ENCODE results near the gene TRRAP.
"Not testable (repeated sequence)": the region's sequence is repeated elsewhere in the genome, so short reads cannot be mapped to it uniquely, and the experiment has no call there.

Gene TRRAP

GRCh38 chr7:99030457-99030856, 152.1 kb downstream of the TRRAP start:
- DNase-seq (ENCODE audit: low read depth), result no peak

DNA sequence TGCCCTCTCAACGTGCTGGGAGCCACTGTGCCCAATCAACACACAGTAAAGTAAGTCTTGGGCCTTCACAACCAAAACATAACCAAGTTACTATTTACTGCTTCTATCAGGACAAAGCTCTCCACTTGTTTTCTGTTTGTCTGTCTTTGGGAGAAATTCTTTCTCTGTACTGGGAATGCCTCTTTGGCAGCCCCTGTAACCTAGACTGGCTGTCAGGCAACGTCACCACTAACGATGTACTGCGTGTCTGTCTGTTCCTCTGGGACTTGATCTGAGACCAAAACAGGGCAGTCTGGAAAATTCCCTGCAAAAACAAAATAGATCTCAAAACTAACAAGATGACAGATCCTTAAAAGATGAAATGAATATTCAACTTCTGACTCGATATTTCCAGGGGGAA, 152.6 kb downstream of the TRRAP start:
- DNase-seq (ENCODE audit: low read depth), result no peak

DNA sequence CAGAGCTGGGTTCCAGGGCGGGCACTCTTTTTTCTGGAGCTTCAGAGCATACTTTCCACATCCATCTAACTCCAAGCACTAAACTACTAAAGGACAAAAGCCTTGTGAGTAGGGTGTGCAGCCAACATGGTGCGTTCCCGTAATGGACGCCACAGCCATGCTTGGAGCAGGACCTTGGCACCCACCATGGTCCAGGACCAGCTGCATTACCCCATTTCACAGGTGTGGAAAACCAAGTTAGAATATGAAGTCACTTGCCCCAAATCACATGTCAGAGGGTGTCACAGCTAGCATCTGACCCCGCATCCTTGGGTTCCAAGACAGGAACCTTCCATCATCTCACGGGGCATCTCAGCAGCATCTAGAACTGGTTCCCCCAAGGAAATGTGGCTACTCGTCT, 153.2 kb downstream of the TRRAP start:
- DNase-seq (ENCODE audit: low read depth), result no peak

DNA sequence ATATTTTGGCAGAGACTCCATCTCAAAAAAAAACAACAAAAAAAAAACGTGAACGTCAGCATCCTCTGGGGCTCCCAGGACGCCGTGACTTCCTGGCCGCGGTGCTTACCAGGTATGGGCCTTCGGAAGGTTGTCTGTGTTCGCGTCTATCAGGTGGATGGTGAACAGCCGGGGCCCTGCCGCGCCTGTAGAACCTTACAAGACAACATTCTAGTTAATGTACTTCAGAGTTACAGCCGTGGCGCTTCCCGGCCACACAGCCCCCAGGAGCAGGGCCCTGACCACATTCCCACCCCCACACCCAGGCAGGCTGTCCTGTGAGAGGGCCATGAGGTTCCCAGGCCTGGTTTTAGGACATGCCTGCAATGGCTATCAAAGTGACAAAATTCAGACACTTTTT, 154.6 kb downstream of the TRRAP start:
- DNase-seq (ENCODE audit: low read depth), result no peak

- DNase-seq (ENCODE audit: low read depth), result no peak
Observed at GRCh38 chr7:99033765-99034164, 155.4 kb downstream of the TRRAP start.

DNA sequence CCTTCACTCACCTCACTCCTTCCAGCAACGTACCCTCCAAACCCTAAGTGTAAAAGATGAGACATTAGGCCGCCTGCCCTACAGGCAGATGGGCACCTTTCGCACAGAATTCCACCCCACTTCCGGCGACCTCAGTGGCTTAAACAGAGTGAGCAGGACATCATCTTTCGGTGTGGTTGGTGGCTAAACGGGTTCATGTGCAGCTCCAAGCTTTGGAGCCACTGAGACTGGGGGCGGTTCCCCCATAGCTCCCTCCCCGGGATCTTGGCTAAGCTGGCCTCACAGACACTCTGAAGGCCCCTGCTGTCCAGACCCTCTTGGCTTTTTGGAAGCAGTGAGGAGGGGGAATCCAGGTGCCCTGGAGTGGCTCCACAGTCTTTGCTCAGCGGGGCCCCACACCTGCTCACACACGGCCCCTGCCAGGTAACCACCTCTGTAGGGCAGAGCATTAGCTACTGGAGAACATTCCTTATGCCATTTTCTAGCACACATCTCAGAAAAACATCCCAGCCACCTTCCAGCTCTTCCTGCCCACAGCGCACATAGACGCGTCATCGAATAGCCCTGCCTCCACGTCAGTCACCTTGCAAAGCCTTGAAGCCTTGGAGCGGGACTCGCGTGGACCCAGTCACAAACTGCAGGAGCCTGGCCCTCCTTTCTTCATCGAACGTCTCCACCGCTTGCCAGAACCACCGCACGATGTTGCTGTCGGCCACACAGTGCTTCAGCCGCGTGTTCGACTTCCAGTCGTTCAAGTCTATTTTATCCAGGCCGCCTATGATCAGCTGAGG, 156.8 kb downstream of the TRRAP start:
- DNase-seq (ENCODE audit: low read depth), result no peak

GRCh38 chr7:99035723-99036545, 157.6 kb downstream of the TRRAP start:
- no peak for DNase-seq (ENCODE audit: low read depth)

DNA sequence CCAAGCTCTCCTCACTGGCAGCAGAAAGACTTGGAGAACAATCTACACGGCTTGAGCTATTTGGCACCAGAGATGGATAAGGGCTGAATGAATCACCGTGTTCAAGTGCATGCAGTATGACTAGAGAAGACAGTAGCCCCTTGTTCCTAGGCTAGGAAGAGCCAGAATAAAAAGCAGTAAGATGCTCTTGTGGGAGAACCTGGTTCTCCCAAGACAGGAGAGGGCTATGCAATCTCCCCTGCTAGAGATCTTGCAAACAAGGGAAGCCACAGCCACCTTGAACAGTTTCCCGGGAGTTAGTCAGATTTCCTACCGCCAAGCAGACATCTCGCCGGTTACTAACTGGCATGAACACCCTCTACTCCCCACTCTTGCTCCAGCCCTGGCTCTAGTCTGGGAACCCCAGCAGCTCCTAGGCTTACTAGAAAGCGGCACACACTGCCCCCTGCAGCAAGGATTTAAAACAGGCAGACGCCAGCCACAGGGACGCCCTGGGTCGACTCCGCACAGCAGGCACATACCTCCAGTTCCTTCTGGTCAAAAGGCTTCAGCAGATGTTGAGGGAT, 158.3 kb downstream of the TRRAP start:
- DNase-seq (ENCODE audit: low read depth), result no peak

DNA sequence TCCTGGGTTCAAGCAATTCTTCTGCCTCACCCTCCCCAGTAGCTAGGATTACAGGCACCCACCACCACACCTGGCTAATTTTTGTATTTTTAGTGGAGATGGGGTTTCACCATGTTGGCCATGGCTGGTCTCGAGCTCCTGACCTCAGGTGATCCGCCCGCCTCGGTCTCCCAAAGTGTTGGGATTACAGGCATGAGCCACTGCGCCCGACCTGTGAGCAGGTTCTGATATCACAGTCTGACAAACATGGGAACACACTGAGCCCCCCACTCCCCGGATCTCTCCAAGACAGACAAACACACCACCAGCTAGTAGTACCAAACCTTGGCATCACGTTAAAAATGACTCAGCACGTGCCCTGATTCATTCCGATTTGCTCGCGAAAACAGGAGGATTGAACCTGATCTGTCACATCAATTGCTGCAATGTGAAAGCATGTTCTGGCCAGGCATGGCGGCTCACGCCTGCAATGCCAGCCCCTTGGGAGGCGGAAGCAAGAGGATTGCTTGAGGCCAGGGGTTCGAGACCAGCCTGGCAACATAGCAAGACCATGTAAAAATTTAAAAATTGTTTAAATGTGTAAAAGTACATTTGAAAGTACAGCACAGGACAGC, 159.1 kb downstream of the TRRAP start:
- no peak for DNase-seq (ENCODE audit: low read depth)

DNA sequence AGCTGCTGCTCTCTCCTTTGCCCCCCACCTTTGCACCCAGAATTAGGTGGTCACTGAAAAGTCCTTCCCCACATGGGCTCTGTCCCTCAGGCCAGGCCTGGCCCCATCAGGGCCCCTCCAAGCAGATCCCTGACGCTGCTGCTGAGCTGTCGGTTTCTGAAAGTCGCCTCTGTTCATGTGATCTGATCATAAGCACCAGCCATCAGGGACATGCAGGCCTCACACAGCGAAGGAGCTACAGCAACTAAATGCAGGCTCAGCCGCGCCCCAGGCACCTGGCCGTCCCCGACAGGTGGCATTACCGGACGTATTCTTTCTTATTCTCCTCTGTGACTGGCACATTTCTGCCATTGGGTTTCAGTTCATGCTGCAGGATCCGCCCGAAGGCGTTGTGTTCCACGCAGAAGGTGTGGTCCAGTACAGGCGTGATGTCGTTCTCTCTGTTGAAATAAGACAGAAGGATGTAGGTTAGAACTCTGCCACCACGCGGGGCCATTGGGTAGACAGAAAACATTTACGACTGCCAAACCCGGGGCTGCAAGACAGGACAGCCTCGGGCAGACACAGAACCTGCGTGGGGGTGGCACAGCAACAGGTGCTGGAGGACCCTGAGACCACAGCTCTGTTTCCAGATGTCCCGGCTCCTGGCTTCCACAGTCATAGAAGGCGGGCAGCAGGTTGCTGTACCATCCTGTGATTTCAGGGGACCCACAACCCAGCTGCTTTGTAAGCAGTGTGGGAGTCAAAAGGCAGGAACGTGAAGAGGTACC, 159.9 kb downstream of the TRRAP start:
- DNase-seq (ENCODE audit: low read depth), result no peak

GRCh38 chr7:99039384-99039891, 161.1 kb downstream of the TRRAP start:
- DNase-seq (ENCODE audit: low read depth), result no peak

GRCh38 chr7:99040104-99040958, 162.0 kb downstream of the TRRAP start:
- DNase-seq (ENCODE audit: low read depth), result peak; percentile 24

DNA sequence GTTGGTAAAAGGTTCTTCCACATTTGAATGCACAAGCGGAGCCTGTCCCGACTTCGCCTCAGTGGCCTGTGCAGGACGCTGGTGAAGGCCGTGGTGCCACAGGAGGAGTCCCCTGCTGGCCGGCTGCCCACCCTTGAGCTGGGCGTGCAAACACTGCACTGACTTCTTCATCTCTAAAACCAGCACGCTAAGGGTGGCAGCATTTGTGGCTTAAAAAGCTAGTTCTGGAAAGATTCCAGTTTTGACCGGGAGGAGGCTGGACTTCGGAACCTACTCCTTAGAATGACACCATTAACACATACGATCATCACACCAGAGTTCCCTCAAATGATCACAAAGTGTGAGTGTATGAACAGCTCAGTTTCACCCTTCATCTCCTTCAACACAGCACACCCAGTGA, 163.2 kb downstream of the TRRAP start:
- DNase-seq (ENCODE audit: low read depth), result no peak

DNA sequence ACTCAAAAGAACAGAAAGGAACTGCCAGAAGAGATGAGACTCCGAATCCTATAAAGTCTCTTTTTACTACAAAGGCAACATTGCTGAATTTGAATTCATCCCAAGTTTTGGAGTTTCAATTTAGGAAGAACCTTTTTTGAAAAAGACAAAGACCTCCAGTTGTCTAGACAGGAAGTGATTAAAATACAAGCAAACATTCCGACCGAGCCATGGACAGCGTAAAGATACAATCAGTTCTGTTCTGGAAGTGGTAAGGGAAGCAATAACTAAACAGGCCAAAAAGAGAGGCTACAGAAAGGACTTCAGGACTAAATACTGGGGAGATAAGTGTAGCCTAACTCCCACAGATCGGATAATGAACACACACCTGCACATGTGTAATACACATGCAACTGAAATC, 164.6 kb downstream of the TRRAP start:
- no peak for DNase-seq (ENCODE audit: low read depth)

- not testable (repeated sequence) for DNase-seq (ENCODE audit: low read depth)
Observed at GRCh38 chr7:99044858-99045257, 166.5 kb downstream of the TRRAP start.

DNA sequence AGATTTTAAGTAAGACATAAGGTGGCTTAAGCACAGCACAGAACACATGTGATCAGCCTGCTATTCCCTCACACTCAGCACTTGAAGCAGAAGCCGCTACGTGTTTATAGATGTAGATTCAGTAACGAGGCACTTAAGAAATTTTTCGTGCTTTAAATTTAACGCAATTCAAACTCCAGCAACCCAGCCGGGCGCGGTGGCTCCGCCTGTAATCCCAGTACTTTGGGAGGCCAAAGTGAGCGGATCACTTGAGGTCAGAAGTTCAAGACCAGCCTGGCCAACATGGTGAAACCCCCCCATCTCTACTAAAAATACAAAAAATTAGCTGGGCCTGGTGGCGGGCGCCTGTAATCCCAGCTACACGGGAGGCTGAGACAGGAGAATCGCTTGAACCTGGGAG, 167.9 kb downstream of the TRRAP start:
- not testable (repeated sequence) for DNase-seq (ENCODE audit: low read depth)

GRCh38 chr7:99046722-99047121, 168.4 kb downstream of the TRRAP start:
- DNase-seq (ENCODE audit: low read depth), result no peak

- no peak for DNase-seq (ENCODE audit: low read depth)
Observed at GRCh38 chr7:99047526-99048077, 169.3 kb downstream of the TRRAP start.

DNA sequence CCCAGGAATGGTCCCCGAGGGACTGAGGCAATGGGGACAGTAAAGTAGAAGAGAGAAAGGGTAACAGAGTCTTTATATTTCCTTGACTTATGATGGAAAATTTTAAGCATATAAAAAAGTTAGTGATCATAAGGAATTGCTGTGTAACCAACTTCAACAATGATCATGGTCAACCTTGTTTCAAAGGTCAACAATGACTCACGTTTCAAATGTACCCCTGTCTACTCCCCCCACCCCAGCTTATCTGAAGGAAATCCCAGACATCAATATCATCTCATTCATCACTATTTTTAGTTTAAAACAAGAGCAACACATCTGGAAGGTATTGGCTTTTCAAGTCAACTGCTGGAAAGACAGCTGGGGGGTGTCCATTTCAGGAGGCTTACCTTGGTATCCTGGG, 172.6 kb downstream of the TRRAP start:
- no peak for DNase-seq (ENCODE audit: low read depth)

DNA sequence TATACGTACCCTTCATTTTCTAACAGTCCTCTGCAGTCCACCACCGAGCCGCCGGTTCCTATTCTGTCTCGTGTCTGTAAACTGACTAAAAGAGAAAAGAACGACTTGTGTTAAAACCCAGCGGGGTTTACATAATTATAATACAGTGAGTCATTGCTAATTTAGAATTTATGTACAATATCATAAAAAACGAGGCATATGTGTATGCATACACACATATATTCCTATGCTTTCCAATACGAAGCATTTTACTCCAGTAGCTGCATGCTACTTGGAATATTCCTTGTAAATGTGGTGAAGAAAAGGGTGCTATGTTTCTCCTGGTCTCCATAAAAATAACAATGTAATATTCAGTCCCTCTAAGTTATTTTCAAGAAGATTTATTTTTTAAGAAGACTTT, 176.4 kb downstream of the TRRAP start:
- no peak for DNase-seq (ENCODE audit: low read depth)
